SH-SY5Y (cell line): Measurements from ENCODE around the gene NDST4.

ENCODE experiments used
- GATA2 ChIP-seq: IDR thresholded peaks from 2 replicates; pipeline ENCODE4 v1.6.1; 2011; ENCODE audit warnings: mild to moderate bottlenecking, low read depth, low read length
- GATA3 ChIP-seq: IDR thresholded peaks from 2 replicates; pipeline ENCODE4 v1.6.1; 2011; ENCODE audit warnings: low read depth, mild to moderate bottlenecking, low read length, moderate library complexity

DNA sequence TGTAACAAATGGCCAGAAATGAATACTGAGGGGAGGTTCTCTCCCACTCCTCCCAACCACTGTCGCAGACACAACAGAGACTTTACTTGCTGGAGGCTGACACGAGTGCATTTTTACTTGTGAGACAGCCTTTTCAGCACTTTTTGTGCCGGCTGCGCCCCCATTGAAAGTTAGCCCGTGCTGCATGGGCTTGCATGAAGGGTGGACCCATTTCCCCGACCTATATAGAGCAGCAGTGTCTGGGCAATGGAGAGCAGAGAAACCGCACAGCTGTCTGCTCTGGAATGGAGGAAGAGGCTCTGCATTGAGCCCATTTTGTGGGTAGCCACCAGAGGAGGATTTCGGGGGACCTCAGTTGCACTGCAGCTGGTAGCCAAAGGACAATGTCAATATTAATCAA, 306.1 kb downstream of the NDST4 start:
- no peak for TF ChIP-seq GATA2
- no peak for TF ChIP-seq GATA3
